ENCODE measurements around the gene FBXL17.

GRCh38 chr5:108238936-108239887 lies 142.7 kb downstream of the FBXL17 start:
- no peak for TF ChIP-seq EZH2 (IDR thresholded peaks at IDR 0.05; ENCODE audit: borderline replicate concordance, insufficient read depth, low read depth, low read length, poor library complexity, severe bottlenecking)
- TF ChIP-seq, protein P1, sequence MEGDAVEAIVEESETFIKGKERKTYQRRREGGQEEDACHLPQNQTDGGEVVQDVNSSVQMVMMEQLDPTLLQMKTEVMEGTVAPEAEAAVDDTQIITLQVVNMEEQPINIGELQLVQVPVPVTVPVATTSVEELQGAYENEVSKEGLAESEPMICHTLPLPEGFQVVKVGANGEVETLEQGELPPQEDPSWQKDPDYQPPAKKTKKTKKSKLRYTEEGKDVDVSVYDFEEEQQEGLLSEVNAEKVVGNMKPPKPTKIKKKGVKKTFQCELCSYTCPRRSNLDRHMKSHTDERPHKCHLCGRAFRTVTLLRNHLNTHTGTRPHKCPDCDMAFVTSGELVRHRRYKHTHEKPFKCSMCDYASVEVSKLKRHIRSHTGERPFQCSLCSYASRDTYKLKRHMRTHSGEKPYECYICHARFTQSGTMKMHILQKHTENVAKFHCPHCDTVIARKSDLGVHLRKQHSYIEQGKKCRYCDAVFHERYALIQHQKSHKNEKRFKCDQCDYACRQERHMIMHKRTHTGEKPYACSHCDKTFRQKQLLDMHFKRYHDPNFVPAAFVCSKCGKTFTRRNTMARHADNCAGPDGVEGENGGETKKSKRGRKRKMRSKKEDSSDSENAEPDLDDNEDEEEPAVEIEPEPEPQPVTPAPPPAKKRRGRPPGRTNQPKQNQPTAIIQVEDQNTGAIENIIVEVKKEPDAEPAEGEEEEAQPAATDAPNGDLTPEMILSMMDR (IDR thresholded peaks at IDR 0.05): no peak
